ENCODE data around the gene CELF5. TPM values are rescaled to one million over a fixed set of nuclear protein-coding genes. Genes with fewer than 3 reads are reported as not detected.

CELF5 gene
- total RNA-seq, 1 experiment from 2014 or later = 7.7 TPM

DNA sequence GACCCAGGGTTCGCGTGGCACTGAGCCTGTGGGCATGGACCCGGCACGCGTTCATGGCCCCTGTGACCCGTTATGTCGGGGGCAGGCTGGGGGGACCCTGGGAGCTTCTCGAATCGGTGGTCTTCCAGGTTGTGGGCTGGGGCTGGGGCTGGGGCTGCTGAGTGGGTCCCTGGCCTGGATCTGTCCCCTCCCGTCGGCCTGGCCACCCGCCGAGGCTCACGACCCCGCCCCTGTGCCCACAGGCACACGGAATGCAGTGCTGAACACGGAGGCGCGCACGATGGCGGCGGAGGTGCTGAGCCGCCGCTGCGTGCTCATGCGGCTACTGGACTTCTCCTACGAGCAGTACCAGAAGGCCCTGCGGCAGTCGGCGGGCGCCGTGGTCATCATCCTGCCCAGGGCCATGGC is 32.2 kb upstream of the CELF5 start:
- Mint-ChIP-seq H3K4me3 (no peak overlapping the region), H3K27me3 (ENCODE audit: low read depth) (no peaks in the 10 kb centered on the region), H3K36me3 (peaks cover 10% of the 10 kb centered on the region), H3K27ac (no peak overlapping the region), H3K4me1 (peaks cover 13% of the 10 kb centered on the region), H3K9me3 (no peaks in the 10 kb centered on the region)
- ATAC-seq (no peak), DNase-seq (ENCODE audit: low spot score) (no peak)
- TF ChIP-seq, protein P1, sequence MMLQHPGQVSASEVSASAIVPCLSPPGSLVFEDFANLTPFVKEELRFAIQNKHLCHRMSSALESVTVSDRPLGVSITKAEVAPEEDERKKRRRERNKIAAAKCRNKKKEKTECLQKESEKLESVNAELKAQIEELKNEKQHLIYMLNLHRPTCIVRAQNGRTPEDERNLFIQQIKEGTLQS (CRISPR knock-in tag; conservative IDR thresholded peaks at IDR 0.05) = no peak
- TF ChIP-seq MXD4 (CRISPR knock-in tag; IDR thresholded peaks at IDR 0.05; ENCODE audit: borderline replicate concordance) = no peak
- TF ChIP-seq, protein P2, sequence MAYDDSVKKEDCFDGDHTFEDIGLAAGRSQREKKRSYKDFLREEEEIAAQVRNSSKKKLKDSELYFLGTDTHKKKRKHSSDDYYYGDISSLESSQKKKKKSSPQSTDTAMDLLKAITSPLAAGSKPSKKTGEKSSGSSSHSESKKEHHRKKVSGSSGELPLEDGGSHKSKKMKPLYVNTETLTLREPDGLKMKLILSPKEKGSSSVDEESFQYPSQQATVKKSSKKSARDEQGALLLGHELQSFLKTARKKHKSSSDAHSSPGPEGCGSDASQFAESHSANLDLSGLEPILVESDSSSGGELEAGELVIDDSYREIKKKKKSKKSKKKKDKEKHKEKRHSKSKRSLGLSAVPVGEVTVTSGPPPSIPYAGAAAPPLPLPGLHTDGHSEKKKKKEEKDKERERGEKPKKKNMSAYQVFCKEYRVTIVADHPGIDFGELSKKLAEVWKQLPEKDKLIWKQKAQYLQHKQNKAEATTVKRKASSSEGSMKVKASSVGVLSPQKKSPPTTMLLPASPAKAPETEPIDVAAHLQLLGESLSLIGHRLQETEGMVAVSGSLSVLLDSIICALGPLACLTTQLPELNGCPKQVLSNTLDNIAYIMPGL (CRISPR knock-in tag; IDR thresholded peaks at IDR 0.05) = no peak
- TF ChIP-seq ETV6 (CRISPR knock-in tag; IDR thresholded peaks at IDR 0.05) = no peak
- TF ChIP-seq FOXK1 (CRISPR knock-in tag; IDR thresholded peaks at IDR 0.05) = no peak
- no peak for TF ChIP-seq SMAD4 (CRISPR knock-in tag; IDR thresholded peaks at IDR 0.05)
- no peak for TF ChIP-seq TEAD4 (CRISPR knock-in tag; IDR thresholded peaks at IDR 0.05)
- POLR2A ChIA-PET = no interaction called here
- CTCF ChIA-PET = no interaction called here

DNA sequence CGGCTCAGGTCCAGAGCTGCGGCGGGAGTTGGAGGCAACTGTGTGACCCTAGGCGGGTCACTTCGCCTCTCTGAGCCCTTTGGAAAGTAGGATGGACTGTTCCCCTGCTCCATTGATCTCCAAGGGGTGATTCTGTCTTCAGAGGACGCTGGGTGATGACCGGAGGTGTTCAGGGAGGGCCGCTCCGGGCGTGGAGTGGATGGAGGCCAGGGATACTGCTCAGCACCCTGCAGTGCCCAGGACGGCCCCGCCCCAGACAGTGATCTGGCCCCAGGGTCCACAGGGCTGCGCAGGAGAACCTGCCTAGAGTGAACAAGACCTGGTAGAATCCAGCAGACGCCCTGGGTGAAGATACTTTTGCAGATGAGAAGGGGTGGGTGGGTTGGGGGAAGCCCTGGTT is 31.8 kb upstream of the CELF5 start:
- Mint-ChIP-seq H3K36me3 (peaks cover 10% of the 10 kb centered on the region), H3K9me3 (no peaks in the 10 kb centered on the region), H3K27me3 (ENCODE audit: low read depth) (no peaks in the 10 kb centered on the region), H3K27ac (no peak overlapping the region), H3K4me1 (peaks cover 11% of the 10 kb centered on the region), H3K4me3 (no peak overlapping the region)
- CTCF ChIA-PET = no interaction called here
- POLR2A ChIA-PET = no interaction called here
- no peak for ATAC-seq
- DNase-seq (ENCODE audit: low spot score) = no peak
- TF ChIP-seq, protein P3, sequence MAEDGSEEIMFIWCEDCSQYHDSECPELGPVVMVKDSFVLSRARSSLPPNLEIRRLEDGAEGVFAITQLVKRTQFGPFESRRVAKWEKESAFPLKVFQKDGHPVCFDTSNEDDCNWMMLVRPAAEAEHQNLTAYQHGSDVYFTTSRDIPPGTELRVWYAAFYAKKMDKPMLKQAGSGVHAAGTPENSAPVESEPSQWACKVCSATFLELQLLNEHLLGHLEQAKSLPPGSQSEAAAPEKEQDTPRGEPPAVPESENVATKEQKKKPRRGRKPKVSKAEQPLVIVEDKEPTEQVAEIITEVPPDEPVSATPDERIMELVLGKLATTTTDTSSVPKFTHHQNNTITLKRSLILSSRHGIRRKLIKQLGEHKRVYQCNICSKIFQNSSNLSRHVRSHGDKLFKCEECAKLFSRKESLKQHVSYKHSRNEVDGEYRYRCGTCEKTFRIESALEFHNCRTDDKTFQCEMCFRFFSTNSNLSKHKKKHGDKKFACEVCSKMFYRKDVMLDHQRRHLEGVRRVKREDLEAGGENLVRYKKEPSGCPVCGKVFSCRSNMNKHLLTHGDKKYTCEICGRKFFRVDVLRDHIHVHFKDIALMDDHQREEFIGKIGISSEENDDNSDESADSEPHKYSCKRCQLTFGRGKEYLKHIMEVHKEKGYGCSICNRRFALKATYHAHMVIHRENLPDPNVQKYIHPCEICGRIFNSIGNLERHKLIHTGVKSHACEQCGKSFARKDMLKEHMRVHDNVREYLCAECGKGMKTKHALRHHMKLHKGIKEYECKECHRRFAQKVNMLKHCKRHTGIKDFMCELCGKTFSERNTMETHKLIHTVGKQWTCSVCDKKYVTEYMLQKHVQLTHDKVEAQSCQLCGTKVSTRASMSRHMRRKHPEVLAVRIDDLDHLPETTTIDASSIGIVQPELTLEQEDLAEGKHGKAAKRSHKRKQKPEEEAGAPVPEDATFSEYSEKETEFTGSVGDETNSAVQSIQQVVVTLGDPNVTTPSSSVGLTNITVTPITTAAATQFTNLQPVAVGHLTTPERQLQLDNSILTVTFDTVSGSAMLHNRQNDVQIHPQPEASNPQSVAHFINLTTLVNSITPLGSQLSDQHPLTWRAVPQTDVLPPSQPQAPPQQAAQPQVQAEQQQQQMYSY (CRISPR knock-in tag; IDR thresholded peaks at IDR 0.05) = no peak
- TF ChIP-seq SOX15 (CRISPR knock-in tag; IDR thresholded peaks at IDR 0.05) (no peak), NR3C1 (CRISPR knock-in tag; conservative IDR thresholded peaks at IDR 0.05; ENCODE audit: low read depth) (no peak), ZNF317 (CRISPR knock-in tag; IDR thresholded peaks at IDR 0.05; ENCODE audit: borderline replicate concordance, low read depth) (no peak), ZBTB21 (CRISPR knock-in tag; IDR thresholded peaks at IDR 0.05; ENCODE audit: borderline replicate concordance) (no peak), HMGA2 (CRISPR knock-in tag; IDR thresholded peaks at IDR 0.05) (no peak), TCF7 (CRISPR knock-in tag; IDR thresholded peaks at IDR 0.05; ENCODE audit: low read depth) (no peak), TEAD4 (CRISPR knock-in tag; IDR thresholded peaks at IDR 0.05) (no peak)
- TF ChIP-seq, protein P4, sequence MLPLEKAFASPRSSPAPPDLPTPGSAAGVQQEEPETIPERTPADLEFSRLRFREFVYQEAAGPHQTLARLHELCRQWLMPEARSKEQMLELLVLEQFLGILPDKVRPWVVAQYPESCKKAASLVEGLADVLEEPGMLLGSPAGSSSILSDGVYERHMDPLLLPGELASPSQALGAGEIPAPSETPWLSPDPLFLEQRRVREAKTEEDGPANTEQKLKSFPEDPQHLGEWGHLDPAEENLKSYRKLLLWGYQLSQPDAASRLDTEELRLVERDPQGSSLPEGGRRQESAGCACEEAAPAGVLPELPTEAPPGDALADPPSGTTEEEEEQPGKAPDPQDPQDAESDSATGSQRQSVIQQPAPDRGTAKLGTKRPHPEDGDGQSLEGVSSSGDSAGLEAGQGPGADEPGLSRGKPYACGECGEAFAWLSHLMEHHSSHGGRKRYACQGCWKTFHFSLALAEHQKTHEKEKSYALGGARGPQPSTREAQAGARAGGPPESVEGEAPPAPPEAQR (CRISPR knock-in tag; IDR thresholded peaks at IDR 0.05) = no peak
